Measurements from ENCODE around the gene C11orf24.
"Not testable (repeated sequence)": the region's sequence is repeated elsewhere in the genome, so short reads cannot be mapped to it uniquely, and the experiment has no call there.

C11orf24 gene

GRCh38 chr11:68298659-68299516, 27.1 kb upstream of the C11orf24 start:
- DNase-seq: no peak

DNA sequence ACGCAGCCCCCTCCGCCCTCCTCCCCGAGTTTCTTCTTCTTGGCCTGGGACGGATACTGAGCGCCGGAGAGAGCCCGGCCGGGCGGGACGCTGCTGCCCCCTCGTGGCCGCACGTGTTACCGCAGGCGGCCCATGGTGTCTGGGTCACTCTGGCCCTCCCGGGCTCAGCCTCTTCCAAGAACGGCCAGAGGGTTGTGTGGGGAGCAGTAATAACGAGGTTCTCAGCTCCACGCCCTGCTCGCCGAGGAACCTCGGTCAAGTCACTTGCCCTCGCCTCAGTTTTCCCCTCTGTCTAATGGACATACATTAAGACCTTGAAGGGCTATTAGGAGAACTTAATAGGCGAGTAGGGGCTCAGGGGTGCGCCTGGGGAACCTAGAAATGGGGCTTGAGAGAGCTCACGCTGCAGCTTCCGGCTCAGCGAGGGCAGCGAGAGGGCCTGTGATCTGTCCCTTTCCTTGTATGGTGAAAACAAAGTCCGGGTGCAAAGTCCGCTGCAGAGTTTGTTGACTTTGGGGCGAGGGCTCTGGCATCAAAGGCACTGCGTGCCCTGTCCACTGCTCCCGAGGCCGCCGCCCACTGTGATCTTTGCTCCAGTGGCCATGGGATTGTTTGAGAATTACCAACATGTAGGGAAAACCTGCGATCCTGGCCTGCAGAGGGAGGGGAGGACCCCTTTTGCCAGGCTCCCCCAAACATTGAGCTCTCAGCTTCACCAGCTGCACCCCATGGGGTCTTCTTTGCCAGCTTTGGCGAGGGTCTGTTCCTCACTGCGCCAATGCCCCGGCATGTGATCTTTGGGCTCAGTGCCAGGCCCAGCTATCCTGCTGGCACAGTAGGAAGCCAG, 26.3 kb upstream of the C11orf24 start:
- peak; percentile 87 for DNase-seq

DNA sequence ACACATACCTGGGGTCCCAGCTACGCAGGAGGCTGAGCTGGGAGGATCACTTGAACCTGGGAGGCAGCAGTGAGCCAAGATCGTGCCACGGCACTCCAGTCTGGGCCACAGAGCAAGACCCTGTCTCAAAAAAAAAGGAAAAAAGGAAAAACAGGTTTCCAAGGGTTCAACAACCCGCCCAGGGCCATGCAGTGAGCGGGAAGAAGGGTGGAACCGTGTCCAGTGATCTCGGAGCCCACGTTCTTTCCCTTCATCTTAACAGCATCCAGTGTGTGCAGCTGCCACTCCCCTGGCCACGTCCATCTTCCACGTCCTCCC, 25.7 kb upstream of the C11orf24 start:
- DNase-seq: no peak

- no peak for DNase-seq
Measured at GRCh38 chr11:68297052-68297378, 25.2 kb upstream of the C11orf24 start.

DNA sequence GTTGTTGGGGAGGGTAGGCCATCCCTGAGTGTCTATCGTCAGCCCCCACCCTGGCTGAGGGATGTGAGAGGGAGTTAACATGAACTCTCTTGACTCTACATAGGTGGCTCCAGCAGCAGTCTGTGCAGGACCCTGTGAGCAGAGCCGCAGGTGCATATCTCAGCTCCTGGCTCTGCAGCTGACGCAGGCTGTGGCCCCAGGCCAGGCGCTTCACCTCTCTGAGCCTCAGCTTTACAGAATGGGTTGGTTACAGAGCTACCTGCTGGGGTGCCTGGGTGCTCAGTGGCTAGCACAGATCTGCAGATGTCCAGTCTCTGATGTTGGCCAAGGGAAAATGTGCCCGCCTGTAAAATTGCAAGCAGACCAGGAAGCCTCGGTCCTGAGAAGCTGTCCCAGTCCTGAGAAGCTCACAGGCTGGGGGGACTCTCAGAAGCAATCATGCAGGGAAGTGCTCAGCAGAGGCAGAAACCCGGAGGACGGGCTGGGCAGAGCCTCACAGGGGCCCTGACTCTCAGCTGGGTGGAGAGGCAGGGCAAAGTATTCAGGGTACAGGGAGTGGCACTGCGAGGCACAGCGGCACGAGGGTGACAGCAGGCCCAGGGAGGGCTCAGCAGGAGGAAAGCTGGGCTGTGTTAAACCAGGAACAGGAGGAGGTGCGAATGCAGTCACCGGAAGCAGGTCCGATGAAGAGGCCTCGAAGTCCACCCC, 24.7 kb upstream of the C11orf24 start:
- no peak for DNase-seq

DNA sequence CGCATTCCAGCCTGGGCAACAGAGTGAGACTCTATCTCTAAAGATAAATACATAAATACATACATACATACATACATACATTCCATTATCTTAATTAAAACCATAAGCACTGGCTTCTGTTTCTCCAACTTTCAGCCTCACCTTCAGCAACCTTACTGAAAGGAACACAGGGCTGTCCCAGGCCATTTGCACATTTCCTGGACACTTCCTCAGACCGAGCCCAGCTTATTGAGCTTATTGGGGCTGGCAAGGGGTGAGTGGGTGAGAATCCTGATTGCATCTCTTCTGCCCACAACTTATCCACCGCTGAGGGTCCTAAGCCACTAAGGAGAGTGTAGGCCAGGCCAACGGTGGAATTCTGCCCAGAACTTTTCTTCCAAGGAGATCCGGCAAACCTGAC, 24.2 kb upstream of the C11orf24 start:
- DNase-seq: no peak

- DNase-seq: no peak
Measured at GRCh38 chr11:68295271-68295670, 23.5 kb upstream of the C11orf24 start.

- no peak for DNase-seq
Measured at GRCh38 chr11:68293708-68294107, 21.9 kb upstream of the C11orf24 start.

- DNase-seq: no peak
Measured at GRCh38 chr11:68289456-68289855, 17.7 kb upstream of the C11orf24 start.

DNA sequence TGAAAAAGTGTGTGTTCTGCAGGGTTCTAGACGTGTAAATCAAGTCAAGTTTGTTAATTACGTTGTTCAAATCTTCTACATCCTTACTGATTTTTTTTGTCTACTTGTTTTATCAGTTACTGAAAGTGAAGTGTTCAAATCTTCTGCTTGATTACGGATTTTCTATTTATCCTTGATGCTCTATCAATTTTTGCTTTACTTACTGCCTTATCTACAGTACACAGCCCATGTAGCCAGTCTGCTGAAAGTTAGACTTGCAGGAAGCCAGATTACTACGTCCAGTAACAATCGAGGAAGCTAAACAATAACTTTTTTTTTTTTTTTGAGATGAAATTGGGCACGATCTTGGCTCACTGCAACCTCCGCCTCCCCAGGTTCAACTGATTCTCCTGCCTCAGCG, 15.6 kb upstream of the C11orf24 start:
- peak; percentile 82 for DNase-seq

DNA sequence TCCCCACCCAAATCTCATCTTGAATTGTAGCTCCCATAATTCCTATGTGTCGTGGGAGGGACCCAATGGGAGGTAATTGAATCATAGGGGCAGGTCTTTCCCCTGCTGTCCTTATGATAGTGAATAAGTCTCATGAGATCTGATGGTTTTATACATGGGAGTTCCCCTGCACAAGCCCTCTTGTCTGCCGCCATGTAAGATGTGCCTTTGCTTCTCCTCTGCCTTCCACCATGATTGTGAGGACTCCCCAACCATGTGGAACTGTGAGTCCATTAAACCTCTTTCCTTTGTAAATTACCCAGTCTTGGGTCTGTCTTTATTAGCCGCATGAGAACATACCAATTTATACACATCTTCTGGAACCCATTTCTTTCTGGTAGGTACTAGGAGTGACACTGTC, 12.8 kb upstream of the C11orf24 start:
- DNase-seq: not testable (repeated sequence)

DNA sequence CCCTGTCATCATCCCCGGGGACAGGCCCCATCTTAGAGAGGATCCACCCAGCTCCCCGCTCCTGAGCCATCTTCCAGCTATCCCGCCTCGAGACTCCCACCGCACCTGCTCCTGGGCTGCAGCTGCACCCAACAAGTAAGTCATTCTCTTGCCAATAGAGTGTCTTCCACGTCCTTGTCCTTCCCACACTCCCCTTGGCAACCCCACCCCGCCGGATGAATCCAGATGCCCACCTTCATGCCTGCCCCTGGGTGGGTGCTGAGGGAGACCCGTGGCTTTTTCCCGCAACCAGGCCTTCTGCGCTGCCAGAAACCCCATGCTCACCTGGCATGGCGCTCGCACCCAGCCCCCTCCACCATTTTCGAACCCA, 11.1 kb upstream of the C11orf24 start:
- DNase-seq: no peak

DNA sequence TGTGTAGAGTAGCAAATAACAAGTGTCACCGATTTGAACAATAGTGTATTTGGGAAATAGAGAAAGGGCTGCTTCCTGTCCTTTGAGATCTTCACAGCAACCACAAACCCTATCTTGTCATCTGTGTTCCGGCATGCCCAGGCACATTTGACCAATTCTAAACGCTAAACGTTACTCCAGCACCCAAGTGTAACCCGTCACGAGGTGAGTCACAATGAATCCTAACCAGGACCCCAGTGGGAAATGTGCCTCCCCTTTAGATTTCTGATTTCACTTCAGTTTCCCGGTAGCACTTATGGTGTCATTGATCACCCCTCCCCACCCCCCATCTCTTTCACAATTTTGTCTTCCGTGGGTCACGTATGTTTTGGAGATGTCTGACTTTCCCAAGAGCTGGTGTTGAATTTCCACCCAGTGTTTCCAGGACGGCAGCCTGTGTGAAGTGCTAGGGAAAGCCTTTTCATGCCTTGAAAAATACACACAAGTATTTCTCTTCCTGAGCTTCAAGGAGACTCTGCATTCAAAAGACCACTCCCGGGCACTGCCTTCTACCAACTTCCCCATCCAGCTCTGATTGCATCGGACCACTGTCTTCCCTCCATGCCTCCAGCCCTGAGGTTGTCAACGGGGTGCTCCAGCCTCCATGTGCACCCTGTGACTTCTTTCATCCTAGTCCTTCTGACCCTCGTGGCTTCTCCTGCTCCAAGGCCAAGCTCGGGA, 10.5 kb upstream of the C11orf24 start:
- peak; percentile 94 for DNase-seq

DNA sequence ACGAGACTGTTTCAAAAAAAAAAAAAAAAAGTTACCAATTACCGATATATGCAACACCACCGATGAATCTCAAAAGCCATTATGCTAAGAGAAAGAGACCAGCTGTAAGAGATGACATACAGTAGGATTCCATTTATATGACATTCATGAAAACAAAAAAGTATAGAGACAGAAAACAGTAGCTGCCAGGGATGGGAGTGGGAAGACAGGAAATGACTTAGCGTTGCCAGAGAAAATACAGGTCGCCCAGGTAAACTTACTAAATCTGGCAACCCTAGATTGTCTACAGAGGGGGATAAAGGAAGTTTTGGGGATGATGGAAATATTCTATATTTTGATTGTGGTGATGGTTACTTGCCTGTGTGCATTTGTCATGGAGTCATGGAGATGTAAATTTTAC, 7.9 kb upstream of the C11orf24 start:
- DNase-seq: no peak

DNA sequence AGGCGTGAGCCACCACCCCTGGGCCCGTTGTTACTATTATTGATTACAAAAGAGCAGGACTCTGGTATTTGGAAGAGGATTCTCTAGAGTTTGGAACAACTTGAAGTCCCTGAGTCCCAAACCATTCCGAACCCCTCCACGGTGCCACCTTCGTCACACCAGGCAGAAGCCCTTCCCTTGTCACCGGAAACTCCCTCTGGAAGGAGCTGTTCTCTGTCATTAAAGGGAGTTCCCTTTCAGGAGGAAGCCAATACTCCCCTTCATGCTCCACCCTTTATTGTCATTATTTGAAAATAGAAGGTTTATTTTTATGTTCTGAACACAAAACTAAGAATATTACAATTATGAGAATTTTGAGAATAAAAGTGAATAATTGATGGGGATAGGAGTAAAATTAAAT, 5.1 kb upstream of the C11orf24 start:
- no peak for DNase-seq

DNA sequence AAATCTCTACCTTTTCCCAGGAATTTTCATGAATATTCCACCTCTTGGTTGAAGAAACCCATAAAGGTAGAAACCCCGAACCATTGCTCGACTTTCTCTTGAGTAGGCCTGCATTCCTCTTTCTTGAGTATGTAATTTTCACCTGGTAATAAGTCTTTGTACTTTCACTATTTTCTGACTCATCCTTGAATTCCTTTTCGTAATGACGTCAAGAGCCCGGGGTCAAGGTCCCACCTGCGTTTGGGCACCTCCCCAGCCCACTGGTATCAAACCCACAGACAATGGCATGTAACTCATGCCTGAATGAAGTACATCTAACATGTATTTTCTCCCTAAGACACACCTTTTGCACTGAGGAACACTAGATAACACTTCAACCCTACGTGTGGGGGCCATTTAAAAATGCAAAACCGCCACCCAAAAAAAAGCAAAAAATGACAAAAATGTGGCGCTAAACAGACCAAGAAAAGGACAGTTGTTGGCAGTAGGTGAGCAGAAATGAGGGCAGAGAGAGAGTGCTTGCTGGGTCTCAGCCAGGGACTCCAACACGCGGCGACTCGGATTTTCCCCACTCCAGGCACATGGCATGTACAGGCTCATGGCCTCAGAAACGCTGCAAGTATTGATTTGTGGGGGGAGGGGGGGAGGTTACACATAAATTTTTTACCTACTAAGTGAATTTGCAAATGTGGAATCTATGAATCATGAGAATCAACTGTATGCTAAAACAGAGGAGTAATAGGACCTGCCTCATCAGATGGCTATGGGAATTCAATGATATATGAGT, 4.1 kb upstream of the C11orf24 start:
- DNase-seq: no peak

DNA sequence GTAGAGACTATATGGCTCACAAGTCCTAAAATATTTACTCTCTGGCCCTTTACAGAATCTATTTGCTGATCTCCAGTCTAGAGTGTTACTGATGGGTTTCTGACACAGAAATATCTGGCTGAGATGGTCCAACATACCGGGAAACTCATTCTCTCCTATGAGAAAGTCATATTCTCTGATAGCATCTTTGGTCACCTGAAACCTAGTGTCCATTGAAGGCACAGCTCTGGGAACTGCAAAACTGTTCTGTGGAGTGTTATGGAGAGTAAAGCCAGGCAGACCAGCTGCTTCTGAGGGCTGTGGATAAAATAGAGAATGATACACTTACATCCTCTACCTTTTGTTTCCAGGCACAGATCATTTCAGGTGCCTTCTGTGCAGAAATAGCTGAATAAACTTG, 2.5 kb upstream of the C11orf24 start:
- DNase-seq: no peak

DNA sequence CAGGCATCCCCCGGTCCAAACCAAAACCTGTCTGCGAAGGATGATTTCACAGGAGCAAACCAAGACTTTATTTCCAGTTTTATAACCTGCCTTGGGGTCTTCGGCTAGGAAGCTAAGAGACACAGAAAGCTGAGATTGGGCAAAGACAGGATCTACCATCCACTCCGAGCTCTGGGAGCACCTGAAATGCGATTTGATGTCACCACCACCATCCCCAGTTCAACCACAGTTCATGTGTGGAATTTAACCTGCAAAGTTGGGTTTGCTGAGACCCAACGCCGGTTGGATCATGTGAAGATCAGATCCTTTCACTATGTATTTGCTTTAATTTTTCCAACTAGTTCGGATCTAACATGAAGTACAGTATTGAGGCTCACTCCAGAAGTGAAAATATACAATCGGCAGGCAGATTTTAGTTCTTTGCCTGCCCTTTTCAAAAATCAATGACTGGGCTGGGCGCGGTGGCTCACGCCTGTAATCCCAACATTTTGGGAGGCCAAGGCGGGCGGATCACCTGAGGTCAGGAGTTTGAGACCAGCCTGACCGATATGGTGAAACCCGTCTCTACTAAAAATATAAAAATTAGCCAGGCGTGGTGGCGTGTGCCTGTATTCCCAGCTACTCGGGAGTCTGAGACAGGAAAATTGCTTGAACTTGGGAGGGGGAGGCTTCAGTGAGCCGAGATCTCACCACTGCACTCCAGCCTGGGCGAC, 1.4 kb upstream of the C11orf24 start:
- no peak for DNase-seq

GRCh38 chr11:68271023-68271780, 571 bp downstream of the C11orf24 start:
- peak; percentile 96 for DNase-seq

- no peak for DNase-seq
Measured at GRCh38 chr11:68270196-68271022, 1.4 kb downstream of the C11orf24 start.

Data from hematopoietic multipotent progenitor cell treated with erythropoietin and hydrocortisone succinate and interleukin-3 and kit ligand, for 4 days (in vitro differentiated cells).